Raji (cell line): ENCODE results near the gene POM121L12.

ENCODE experiments used
- POLR2A ChIP-seq: IDR thresholded peaks from 2 replicates; pipeline ENCODE4 v1.6.1; 2011; ENCODE audit warnings: low read depth, low read length, control low read depth; ENCODE audit not compliant: insufficient read depth

POM121L12 gene

GRCh38 chr7:53035499-53036412, at the start of gene POM121L12:
TSS of gene POM121L12 (plus strand) at chr7:53035633. CDS start at chr7:53035672, 39 bp downstream.
- no peak for TF ChIP-seq POLR2A

GRCh38 chr7:52992001-52992400, 43.4 kb upstream of the POM121L12 start:
- TF ChIP-seq POLR2A: no peak

- TF ChIP-seq POLR2A: no peak
Measured at GRCh38 chr7:52992479-52993162, 42.8 kb upstream of the POM121L12 start.

- TF ChIP-seq POLR2A: no peak
Measured at GRCh38 chr7:52995676-52996075, 39.8 kb upstream of the POM121L12 start.

- TF ChIP-seq POLR2A: no peak
Measured at GRCh38 chr7:53001221-53001620, 34.2 kb upstream of the POM121L12 start.

- no peak for TF ChIP-seq POLR2A
Measured at GRCh38 chr7:53002389-53002788, 33.0 kb upstream of the POM121L12 start.

- no peak for TF ChIP-seq POLR2A
Measured at GRCh38 chr7:53003653-53004445, 31.6 kb upstream of the POM121L12 start.

- TF ChIP-seq POLR2A: no peak
Measured at GRCh38 chr7:53013925-53014324, 21.5 kb upstream of the POM121L12 start.

GRCh38 chr7:53015463-53015862, 20.0 kb upstream of the POM121L12 start:
- no peak for TF ChIP-seq POLR2A

GRCh38 chr7:53022893-53023292, 12.5 kb upstream of the POM121L12 start:
- TF ChIP-seq POLR2A: no peak

- TF ChIP-seq POLR2A: no peak
Measured at GRCh38 chr7:53048638-53049037, 13.2 kb downstream of the POM121L12 start.

GRCh38 chr7:53050433-53050832, 15.0 kb downstream of the POM121L12 start:
- no peak for TF ChIP-seq POLR2A

- no peak for TF ChIP-seq POLR2A
Measured at GRCh38 chr7:53059591-53059990, 24.2 kb downstream of the POM121L12 start.

- TF ChIP-seq POLR2A: no peak
Measured at GRCh38 chr7:53060066-53060465, 24.6 kb downstream of the POM121L12 start.

GRCh38 chr7:53062796-53063195, 27.4 kb downstream of the POM121L12 start:
- no peak for TF ChIP-seq POLR2A
